ENCODE measurements around the gene FDX1. TPM values are rescaled to one million over a fixed set of nuclear protein-coding genes. Genes with fewer than 3 reads are reported as not detected.

The FDX1 gene
- total and polyA plus RNA-seq, 2 of the 8 experiments (the other 6 are each of a cell fraction or from before 2014, with no cell fraction given): 3.7 to 9.6 TPM

DNA sequence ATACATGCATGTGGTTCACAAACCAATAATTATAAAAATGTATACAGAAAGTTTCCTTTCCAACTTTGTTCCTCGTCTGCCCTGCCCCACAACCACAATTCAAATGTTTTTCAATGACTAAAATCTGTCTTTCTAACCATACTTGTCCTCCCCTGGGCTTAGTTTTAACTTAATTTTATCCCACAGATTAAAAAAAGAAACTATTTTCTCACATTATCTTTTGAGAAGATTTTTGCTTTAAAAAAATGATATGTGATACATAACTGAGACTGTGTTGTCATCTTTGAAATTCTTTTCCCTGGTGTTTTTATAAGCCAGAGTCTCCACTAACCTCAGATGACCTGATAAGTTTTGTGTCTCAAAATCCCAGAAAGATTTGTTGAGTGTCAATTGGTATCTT is 79.0 kb downstream of the FDX1 start:
- H2AFZ ChIP-seq (ENCODE audit: low read length): no peak overlapping the region
- no peak overlapping the region for H2BK20ac ChIP-seq (ENCODE audit: low read length)
- no peak overlapping the region for H2BK120ac ChIP-seq (replicated peaks; ENCODE audit: low read depth, low read length)
- H4K5ac ChIP-seq (ENCODE audit: insufficient read length, low read depth, low read length): no peak overlapping the region
- no peak for FAIRE-seq
- ChIA-PET POLR2A (ENCODE audit: partially characterized antibody) (no interaction called here), CTCF (ENCODE audit: partially characterized antibody) (no interaction called here)
- no peak overlapping the region for H2BK5ac ChIP-seq (ENCODE audit: low read depth, low read length)
- H3K9ac ChIP-seq (replicated peaks in 1 of 4; ENCODE audit: extremely low read depth in 1 of 4, low read depth in 3 of 4, low read length in 3 of 4): no peak overlapping the region
- no peak overlapping the region for H3K4me3 ChIP-seq (ENCODE audit: extremely low read depth in 1 of 4, insufficient read depth in 2 of 4, low read depth in 3 of 4, low read length in 4 of 4)
- no peaks in the 10 kb centered on the region for H3K4me1 ChIP-seq (replicated peaks in 1 of 4; ENCODE audit: control insufficient read depth in 3 of 4, insufficient read depth in 4 of 4, low read length in 3 of 4)
- no peak overlapping the region for H3K18ac ChIP-seq (ENCODE audit: extremely low read depth, low read length)
- H3K36me3 ChIP-seq (ENCODE audit: control insufficient read depth in 2 of 4, insufficient read depth in 4 of 4, low read length in 3 of 4): no peaks in the 10 kb centered on the region; a peak in 1 of 8 replicates
- H4K8ac ChIP-seq (ENCODE audit: extremely low read depth, insufficient read depth, low read length): no peak overlapping the region
- no peak for DNase-seq (ENCODE audit: low read depth in 1 of 2, low spot score in 2 of 2)
- no peak overlapping the region for H3K27ac ChIP-seq (ENCODE audit: low read depth, low read length)
- H3K23me2 ChIP-seq (ENCODE audit: low read depth, low read length): no peaks in the 10 kb centered on the region; the same call in 1 of the 2 replicates
- no peak overlapping the region for H3K4ac ChIP-seq (replicated peaks; ENCODE audit: insufficient read length, low read depth, low read length)
- H3K14ac ChIP-seq (ENCODE audit: insufficient read length): no peak overlapping the region
- TF ChIP-seq SIN3A (conservative IDR thresholded peaks at IDR 0.05 in 1 of 2, IDR thresholded peaks at IDR 0.05 in 1 of 2; ENCODE audit: low read depth in 1 of 2, low read length in 2 of 2) (no peak), CTBP2 (IDR thresholded peaks at IDR 0.05; ENCODE audit: borderline replicate concordance, insufficient read depth, insufficient read length, low read length) (no peak), KDM1A (IDR thresholded peaks at IDR 0.05; ENCODE audit: borderline replicate concordance, low read length) (no peak), TCF12 (IDR thresholded peaks at IDR 0.05; ENCODE audit: low read depth, low read length) (no peak), SIX5 (IDR thresholded peaks at IDR 0.05; ENCODE audit: low read depth, low read length) (no peak), SAP30 (IDR thresholded peaks at IDR 0.05; ENCODE audit: insufficient read depth, insufficient replicate concordance, low read length) (no peak), CEBPB (IDR thresholded peaks at IDR 0.05; ENCODE audit: low read depth, low read length) (no peak), NANOG (IDR thresholded peaks at IDR 0.05; ENCODE audit: insufficient read depth, low read depth, low read length, poor library complexity, severe bottlenecking) (no peak), RFX5 (IDR thresholded peaks at IDR 0.05; ENCODE audit: borderline replicate concordance, low read depth, low read length) (no peak), CHD1 (IDR thresholded peaks at IDR 0.05; ENCODE audit: low read depth, low read length) (no peak), HDAC2 (IDR thresholded peaks at IDR 0.05; ENCODE audit: borderline replicate concordance in 1 of 2, low read depth in 2 of 2, low read length in 2 of 2) (no peak), SRF (IDR thresholded peaks at IDR 0.05; ENCODE audit: low read depth, low read length) (no peak)
- WGBS, 2 experiments (ENCODE audit: extremely low coverage in 1 of 2, insufficient coverage in 1 of 2, insufficient read length in 1 of 2, insufficient replicate concordance in 2 of 2, low coverage in 1 of 2, low lambda C conversion rate in 2 of 2, missing lambda C conversion rate in 1 of 2): 81% methylated on average over 1 of the region's 1 CpG; no CpG with 5 or more reads in 1 of the 2 experiments
- H2BK12ac ChIP-seq (ENCODE audit: low read depth, low read length): no peak overlapping the region
- H3K56ac ChIP-seq (replicated peaks; ENCODE audit: insufficient read length, low read depth, low read length): no peak overlapping the region
- no peaks in the 10 kb centered on the region for H3K79me1 ChIP-seq (ENCODE audit: low read depth, low read length)
- H3K4me2 ChIP-seq (ENCODE audit: insufficient read depth in 1 of 2, low read depth in 2 of 2, low read length in 2 of 2): no peak overlapping the region
- no peaks in the 10 kb centered on the region for H3K79me2 ChIP-seq (ENCODE audit: control insufficient read depth in 1 of 2, insufficient read depth in 2 of 2, low read length in 2 of 2)
- H3K27me3 ChIP-seq (replicated peaks in 1 of 4; ENCODE audit: control insufficient read depth in 3 of 4, extremely low read depth in 1 of 4, insufficient read depth in 3 of 4, low read length in 3 of 4): no peaks in the 10 kb centered on the region
- no peaks in the 10 kb centered on the region for H3K9me3 ChIP-seq (ENCODE audit: insufficient read depth in 2 of 2, low read depth in 1 of 2, low read length in 1 of 2)
- no peak overlapping the region for H3K23ac ChIP-seq (ENCODE audit: insufficient read length)
- no peak overlapping the region for H2BK15ac ChIP-seq (ENCODE audit: low read length)
- H2AK5ac ChIP-seq (ENCODE audit: low read depth, low read length): no peak overlapping the region
- H4K91ac ChIP-seq (replicated peaks; ENCODE audit: insufficient read length, low read length): no peak overlapping the region
- H4K20me1 ChIP-seq (replicated peaks in 1 of 2; ENCODE audit: control insufficient read depth in 1 of 2, insufficient read depth in 2 of 2, low read length in 2 of 2): no peaks in the 10 kb centered on the region
